Muscle of back (tissue), 11 donors: ENCODE measurements around the gene KIFC3. TPM values are rescaled to one million over a fixed set of nuclear protein-coding genes. Genes with fewer than 3 reads are reported as not detected.
"Not testable (repeated sequence)": the region's sequence is repeated elsewhere in the genome, so short reads cannot be mapped to it uniquely, and the experiment has no call there.

ENCODE experiments used
- DNase-seq, 3 donors: peaks; one replicate each; pipeline versions ENCODE4 v3.0.0 to v3.0.0-alpha.2; 2013
- polyA plus RNA-seq, 10 donors: library from polyadenylated mRNA; unstranded; fragments of 120-200 nt; gene quantifications; one replicate each; pipeline ENCODE4 v1.2.1, GENCODE V29; 2013; ENCODE audit not compliant: insufficient read length in 10 of 10

The KIFC3 gene
- polyA plus RNA-seq, 10 donors = 9.6 to 22.0 (median 13.9) TPM

DNA sequence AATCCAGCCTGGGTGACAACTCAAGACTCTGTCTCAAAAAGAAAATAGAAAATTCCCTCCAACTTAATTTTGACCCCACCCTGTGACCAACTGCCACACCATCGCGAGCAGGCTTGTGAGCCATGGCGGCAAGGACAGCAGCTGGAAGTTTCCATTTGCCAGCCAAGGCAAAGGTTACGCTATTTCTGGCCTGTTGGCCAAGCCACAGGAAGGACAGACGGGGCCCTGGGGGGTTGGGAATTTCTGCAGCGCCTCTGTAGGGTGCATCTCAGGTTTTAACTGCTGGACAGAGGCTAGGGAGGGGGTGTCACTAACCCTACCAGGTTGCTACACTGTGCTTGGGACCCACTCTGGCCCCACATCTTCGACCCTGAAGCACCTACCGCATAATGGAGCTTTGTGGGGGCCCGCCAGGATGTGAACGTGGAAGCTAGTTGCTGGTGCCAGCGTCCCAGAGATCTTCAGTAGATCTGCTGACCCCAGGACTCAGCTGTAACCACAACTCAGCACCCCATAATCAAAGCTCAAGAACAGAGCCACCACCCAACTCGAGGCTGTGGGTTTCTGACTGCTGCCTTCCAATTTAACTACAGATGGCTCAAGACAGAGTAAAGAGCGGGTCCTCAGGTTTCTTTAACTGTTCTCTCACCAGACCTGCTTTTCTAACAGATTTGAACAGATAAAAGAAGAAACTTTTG is 10.9 kb downstream of the KIFC3 start:
- DNase-seq = no peak

- no peak for DNase-seq
Observed at GRCh38 chr16:57788951-57789350, 13.3 kb downstream of the KIFC3 start.

DNA sequence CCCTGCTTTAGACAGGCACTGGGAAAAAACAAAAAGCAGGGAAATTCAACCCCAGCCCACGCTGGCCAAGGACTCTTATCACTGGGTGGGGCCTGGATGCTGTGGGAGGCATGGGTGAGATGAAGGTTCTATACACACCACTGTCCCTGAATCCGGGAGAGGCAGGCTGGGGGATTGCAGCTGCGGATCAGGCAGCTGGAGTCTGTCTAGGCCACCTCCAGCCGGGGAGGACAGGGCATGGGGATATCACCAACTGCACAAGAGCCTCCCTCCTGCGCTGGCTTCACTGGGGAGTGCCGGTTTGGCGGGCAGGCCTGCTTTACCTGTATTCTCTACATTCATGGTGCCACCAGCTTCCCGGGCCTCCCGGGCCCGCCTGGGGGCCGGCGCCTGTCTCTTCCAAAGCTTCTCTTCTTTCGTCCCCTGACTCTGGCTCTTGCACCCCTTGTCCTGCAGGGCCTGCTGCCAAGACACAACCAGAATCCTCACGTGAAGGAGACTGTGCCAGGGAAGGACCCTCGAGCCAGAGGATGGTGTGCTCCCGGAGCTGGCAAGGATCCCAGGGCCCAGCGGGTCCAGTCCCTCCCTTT is 13.9 kb downstream of the KIFC3 start:
- DNase-seq = no peak

DNA sequence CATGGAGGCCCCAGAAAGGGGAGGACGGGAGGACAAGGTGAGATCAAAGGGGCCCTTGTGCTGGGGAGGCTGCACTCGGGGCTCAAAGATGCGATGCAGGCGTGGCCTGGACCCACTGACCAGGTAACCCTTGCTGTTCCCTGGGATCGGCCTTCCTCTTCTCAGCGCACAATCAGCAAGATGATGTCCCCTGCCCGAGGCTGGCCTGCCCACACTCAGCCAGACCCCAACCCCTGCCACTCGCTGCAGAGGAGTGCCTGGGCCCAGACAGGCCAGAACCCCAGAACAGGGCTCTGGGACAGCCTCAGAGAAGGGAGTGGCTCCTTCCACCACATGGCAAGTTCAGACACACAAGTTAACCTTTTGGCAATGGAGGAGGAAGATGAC is 14.8 kb downstream of the KIFC3 start:
- no peak for DNase-seq

DNA sequence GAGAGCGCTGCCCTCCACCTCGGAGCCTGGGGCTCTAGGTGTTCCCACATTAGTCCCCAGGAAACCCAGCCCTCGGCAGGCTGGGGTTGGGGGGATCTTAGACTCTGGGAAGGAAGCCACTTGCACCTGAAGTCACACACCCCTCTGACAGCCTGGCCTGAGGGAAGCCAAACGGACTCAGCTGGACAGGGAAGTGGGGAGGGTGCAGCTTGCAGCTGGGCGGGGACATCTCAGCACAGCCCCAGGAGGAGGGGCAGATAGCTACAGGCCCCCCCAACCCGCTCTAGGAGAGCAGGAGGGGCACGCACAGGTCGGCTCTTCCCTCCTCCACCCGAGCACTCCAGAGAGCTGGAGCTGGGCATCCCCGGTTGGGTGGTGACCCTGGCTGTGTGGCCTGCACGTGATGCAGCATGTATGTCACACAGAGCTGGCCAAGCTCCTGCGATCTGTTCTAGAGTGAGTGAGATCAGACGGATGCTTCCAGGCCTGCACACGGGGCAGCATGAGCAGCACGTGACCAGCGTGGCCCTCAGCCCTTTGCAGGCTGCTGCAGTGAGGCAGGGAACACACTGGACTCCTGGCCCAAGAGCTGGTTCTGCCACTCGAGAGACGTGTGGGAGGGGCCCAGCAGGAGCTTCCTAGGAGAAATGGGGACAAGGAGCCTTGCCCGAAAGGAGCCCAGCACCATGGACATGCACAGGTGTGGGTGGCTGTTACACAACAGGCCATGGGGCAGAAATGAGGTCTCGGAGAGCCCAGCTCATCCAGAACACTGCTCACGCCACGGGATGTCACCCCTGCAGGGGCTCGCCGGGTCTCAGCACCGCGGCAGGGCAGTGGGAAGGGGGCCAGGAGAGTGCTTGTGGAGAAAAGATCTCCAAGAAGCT is 15.4 kb downstream of the KIFC3 start:
- DNase-seq = peak in 1 of 3 donors; percentile 60

DNA sequence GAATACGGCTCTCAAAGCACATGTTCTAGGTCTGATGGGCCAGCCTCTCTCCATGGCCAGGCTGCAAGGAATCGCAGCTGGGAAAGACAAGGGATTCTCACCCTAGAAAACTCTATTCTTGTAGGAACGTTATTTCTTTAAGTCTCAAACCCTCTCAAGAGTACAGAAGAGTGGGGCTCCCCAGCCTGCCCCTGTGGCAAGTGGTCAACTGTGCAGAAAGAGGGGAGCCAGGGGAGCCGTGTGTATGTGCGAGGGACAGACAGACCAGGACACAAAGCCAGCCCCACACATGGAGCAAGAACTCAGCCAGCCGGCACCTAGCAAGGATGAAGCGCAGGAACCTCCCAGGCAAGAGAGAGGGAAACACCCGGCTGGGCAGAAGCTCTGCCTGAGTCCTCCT is 16.4 kb downstream of the KIFC3 start:
- no peak for DNase-seq

DNA sequence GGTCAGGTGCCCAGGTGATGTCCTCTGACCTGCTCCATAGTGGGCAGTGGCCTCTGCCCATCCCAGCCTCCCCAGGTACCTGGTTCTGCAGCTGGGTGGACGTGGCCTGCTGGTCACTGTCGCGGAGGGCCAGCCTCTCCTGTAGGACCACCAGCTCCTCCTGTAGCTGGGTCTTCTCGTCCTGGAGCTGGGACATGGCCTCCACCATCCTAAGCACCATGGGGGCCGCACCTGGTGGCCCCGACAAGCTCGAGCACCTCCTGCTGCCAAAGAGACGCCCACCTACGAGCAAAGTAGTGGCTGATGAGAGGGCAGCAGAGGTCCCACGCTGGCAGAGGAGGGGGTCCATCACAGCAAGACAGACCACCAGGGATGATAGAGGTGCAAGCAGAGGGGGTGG is 16.9 kb downstream of the KIFC3 start:
- DNase-seq = no peak

- DNase-seq = no peak
Observed at GRCh38 chr16:57784334-57784733, 18.0 kb downstream of the KIFC3 start.

DNA sequence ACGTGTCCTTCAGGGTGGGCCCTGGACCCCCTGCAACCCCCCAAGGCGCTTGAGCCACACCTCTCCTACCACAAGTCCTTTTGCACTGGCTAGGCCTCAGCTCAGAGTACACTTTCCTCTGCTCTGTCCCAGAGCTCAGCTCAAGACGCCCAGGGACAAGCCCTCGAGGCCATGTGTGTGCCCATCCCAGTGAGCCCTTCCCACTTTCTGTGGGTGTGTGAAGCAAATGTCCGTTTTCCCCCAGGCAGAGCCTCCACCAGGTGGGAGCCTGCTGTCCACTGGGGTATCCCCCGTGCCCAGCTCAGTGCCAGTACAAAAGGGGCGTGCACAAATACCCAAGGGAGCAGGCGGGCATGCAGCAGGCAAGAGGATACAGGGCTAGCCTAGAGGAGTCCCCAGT is 18.4 kb downstream of the KIFC3 start:
- no peak for DNase-seq

- no peak for DNase-seq
Observed at GRCh38 chr16:57783116-57783515, 19.2 kb downstream of the KIFC3 start.

- not testable (repeated sequence) for DNase-seq
Observed at GRCh38 chr16:57782607-57783055, 19.7 kb downstream of the KIFC3 start.

DNA sequence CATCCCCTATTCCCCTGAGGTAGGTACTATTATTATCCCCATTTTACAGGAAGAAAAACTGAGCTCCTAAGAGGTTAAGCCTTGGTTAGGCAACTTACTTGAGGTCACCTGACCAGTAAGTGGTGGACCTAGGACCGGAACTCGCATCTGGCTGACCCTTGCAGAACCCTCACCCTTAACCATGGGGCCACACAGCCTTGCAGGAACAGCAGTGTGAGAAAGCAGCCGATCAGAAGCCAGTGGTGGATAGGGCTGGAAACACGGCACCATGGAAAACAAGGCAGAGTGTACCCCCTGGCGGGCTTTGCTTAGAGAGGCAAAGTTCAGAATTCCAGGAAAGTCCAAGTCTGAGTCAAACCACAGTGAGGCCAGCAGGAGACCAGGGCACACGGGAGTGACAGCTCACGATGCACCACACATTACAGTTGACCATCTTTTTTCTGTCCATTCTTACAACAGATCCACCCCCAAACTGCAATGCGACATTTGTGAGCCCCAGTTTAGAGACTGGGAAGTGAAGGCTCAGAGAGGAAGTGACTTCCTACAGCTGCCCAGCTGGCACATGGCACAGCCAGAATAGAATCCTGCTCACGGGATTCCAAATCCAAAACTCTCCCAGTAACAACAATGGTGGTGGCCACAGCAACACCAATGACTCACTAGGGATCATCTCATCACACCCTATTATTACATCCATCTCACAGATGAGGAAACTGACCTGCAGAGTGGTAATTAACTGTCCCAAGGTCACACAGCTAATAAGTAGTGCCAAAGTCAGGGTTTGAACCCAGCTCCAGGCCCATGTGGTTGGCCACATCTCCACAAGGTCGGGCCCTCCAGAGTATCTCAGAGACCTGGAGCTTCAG is 20.3 kb downstream of the KIFC3 start:
- no peak for DNase-seq

DNA sequence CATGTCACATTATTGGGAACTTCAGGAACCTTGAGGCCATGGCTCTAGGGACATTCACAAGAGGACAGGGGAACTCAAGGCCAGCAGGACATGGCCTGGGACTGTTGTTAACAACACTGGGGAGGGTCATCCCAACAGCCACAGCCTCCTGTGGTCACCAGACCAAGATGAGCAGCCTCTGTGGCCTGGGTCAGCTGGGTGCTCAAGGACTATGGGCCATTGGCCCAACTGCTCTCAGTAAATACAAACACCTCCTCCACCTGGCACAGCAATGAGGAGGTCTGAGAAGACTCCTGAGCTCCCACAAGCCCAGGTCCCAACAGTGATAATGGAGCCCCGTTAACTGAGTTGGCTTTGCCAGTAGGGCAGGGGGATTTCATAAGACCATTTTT is 20.9 kb downstream of the KIFC3 start:
- no peak for DNase-seq

- DNase-seq = not testable (repeated sequence)
Observed at GRCh38 chr16:57779836-57780235, 22.5 kb downstream of the KIFC3 start.

GRCh38 chr16:57778658-57779057 is 23.6 kb downstream of the KIFC3 start:
- DNase-seq = no peak

DNA sequence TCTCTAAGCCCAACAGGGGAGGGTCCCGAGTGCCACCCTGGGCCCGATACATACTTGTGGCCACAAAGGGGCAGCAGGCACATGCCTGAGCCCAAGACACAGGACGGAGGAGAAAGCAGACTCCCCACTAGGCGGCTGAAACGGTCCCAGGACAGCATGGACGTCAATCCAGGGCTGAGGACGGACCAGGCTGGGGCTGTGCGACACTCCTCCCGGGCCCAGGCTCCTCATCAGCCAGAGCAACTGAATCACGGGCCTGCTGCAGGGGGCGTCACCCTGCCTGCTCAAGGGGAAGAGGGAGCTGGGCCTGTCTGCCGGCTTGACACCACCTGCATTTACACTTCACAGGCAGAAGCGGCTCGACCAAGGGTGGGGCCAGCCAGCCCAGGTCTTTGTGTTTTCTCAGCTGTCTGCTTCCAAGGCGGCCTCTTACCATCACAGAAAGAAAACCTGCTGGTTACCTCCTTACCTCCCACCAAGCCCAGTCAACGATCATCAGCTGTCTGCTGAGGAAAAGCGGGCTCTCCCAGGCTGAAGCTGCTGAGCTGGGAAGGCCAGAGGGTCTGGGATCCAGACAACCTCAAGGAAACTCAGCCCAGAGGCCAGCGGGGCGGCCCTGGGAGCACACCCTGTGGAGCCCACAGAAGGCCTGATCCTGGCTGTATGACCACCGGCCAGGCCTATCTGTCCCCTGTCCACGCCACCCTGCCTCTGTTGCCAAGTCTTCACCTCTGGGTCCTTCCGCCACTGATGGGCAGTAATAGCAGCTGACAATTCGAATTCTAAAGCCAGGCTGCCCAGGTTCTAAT is 26.4 kb downstream of the KIFC3 start:
- DNase-seq = peak in 2 of 3 donors; percentile 39 to 47

DNA sequence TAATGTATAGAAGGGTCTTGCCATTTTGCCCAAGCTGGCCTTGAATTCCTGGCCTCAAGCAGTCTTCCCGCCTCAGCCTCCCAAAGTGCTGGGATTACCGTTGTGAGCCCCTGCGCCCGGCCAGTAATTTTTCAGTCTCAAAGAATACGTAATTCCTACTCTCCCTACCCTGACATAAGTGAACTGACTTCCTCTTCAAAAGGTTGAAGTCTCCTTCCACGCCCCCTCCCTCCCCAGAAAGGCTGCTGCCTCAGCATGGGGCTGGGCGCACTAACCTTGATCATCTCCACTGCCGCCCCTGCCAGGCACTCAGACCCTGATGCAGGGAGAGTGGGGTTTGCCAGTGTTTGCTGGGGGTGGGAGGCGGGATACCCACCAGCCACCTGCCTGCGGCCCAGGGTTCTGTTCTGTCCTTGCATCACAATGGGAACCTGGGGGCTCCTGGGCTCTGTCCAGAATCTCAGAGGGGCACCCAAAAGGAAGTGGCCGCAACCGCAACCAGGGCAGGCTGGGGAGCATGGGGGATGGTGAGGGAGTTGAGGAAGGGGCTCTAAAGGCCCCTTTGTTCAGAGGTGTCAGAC is 27.5 kb downstream of the KIFC3 start:
- DNase-seq = no peak

DNA sequence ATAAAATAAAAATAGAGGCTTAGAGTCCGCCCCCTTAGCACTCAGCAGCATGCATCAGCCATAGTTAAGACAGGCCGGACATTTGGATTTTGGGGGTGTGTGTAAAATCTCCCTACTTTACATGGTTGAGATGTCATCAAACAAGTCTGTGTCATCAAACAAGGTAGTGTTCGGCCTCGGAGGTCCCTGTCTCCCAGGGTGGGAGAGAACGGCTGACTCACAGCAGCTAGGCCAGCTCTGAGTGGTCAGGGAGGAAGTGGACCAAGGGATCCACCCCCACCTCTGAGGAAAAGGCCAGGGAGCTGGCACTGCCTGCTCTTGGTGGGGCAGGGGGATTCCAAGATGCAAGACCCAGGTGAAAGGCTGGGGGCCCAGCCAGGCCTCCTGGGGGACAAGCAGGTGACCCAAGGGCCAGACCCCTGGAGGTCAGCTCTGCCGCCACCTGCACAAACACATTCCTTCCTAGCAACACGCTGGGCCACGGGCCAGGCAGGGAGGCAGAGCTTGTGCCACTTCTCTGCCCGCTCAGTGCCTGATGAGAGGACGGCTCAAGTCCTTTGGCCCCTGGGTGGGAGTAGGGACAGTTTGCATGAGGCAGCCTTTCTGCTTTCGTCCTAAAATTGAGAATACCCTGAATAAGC is 28.5 kb downstream of the KIFC3 start:
- no peak for DNase-seq

DNA sequence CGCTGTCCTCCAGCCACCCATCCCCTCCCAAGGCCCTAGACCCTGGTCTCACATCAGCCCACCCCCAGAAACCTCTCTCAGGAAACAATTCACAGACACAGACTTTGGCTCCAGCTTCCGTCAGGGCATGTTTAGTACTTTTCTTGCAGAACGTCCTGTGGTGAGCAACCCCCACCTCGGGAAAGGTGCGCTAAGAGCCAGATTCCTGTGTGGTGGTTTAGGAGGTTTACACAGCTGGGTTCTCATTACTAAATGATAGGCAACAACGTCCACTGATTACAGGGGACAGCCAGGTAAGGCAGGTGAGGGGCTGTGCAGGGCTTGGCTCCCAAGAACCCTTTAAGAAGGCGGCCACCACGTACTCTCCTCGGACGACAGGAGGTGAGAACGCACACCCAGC is 29.3 kb downstream of the KIFC3 start:
- DNase-seq = no peak
